ENCODE results near the gene HAUS3. TPM values are rescaled to one million over a fixed set of nuclear protein-coding genes. Genes with fewer than 3 reads are reported as not detected.

The HAUS3 gene
- total RNA-seq, 2 experiments from 2014 or later: 15.9 to 22.2 TPM

DNA sequence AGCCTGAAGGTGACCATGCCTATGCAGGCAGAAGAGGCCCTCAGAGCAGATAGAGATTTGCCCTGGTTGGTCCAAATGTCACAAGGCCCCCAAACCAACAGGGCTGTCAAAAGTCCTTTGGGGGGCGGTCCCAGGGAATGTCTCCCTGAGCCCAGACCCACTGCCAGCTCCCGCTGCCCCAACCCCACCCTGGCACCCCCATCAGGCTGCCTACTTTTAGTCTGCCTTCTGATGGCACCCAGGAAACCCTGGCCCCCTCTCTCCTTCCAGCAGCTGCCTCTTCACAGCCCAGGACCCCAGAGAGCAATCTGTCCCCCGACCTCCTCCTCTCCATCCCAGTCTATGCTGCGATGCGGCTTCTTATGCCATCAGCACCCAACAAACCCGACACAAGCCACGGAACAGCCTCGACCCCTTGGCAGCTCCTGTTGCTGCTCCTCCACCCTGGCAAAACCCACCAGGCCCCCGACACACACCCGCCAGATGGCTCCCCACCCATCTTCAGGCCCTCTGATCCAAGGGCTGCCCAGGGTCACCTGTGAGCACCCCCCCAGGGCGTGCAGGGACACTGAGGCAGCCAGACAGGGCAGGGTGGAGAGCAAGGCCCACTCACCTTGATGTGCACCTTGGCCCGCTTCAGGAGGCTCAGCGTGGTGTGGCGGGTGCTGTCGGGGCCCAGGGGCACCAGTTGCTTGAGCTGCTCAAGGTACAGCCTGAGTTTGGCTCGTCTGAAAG, 10.0 kb upstream of the HAUS3 start:
- no peaks in the 10 kb centered on the region for H3K9me2 ChIP-seq (ENCODE audit: insufficient read depth, low read length)
- H3K79me2 ChIP-seq (ENCODE audit: insufficient read depth, low read depth, low read length): no peaks in the 10 kb centered on the region
- intact Hi-C loops (cut with micrococcal nuclease; ENCODE audit: unreplicated experiment): no loop called here
- H3K27ac ChIP-seq (ENCODE audit: low read depth, low read length, poor library complexity, severe bottlenecking): no peak overlapping the region
- H3K9me3 ChIP-seq (ENCODE audit: low read length): no peaks in the 10 kb centered on the region
- ChIA-PET POLR2A (interaction anchor here (0.6 kb wide), 1 partner anchor 30 kb away, joined by 3 read pairs; no protein-coding TSS in a partner anchor), CTCF (ENCODE audit: unreplicated experiment) (no interaction called here)
- H3K36me3 ChIP-seq (ENCODE audit: insufficient read depth, low read length): no peaks in the 10 kb centered on the region
- BruUV-seq (replicated peaks): no TSS peak
- TF ChIP-seq CTCF (conservative IDR thresholded peaks at IDR 0.05; ENCODE audit: low read length) (no peak), EZH2phosphoT487 (IDR thresholded peaks at IDR 0.05; ENCODE audit: borderline replicate concordance, low read depth, low read length) (no peak)
- no peaks in the 10 kb centered on the region for H3K4me1 ChIP-seq (ENCODE audit: insufficient read depth, low read length, poor library complexity, severe bottlenecking)
- no peak overlapping the region for H3K4me2 ChIP-seq (ENCODE audit: low read length)
- DNase-seq (ENCODE audit: low spot score): no peak
- H3K4me3 ChIP-seq (ENCODE audit: low read depth, low read length, poor library complexity, severe bottlenecking): no peak overlapping the region
- no peaks in the 10 kb centered on the region for H4K20me1 ChIP-seq (ENCODE audit: insufficient read depth, low read length)
- no peak overlapping the region for H2AFZ ChIP-seq (ENCODE audit: low read length)

DNA sequence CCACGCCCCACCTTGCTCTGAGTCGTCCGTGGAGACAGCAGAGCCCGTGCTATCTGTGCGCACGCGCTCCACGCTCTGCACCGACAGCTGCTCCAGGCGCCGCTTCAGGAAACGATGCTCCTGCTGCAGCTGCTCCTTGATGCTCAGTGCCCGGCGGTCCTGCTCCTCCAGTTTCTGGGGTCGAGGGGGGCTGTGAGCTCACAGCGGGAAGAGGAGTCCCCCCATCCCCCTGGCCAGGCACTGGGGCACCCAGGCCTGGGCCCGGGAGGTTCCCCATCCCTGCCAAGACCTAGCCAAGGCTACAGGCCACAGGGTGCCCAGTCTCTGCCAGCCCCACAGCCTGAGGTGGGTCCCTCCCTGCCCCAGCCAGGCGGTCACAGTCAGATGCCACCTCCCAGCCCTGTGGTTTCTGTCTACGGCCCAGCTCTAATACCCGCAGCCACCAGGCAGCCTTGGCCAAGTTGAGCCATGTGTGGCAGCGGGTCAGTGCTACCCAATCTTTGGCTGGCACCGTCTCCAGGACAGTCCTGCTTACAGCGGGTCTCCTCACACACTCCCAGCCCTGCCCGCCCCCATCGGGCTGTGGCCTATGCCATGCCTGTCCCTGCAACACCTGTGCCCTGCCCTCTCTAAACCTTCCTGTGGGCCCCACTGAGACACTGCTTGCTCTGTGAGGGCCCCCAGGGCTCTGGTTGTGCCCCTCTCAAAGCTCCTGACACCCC, 9.3 kb upstream of the HAUS3 start:
- DNase-seq (ENCODE audit: low spot score): no peak
- TF ChIP-seq EZH2phosphoT487 (IDR thresholded peaks at IDR 0.05; ENCODE audit: borderline replicate concordance, low read depth, low read length): no peak
- no peak for TF ChIP-seq CTCF (conservative IDR thresholded peaks at IDR 0.05; ENCODE audit: low read length)
- Histone ChIP-seq H3K9me3 (ENCODE audit: low read length) (no peaks in the 10 kb centered on the region), H3K4me1 (ENCODE audit: insufficient read depth, low read length, poor library complexity, severe bottlenecking) (no peaks in the 10 kb centered on the region), H3K79me2 (ENCODE audit: insufficient read depth, low read depth, low read length) (no peaks in the 10 kb centered on the region), H3K4me2 (ENCODE audit: low read length) (no peak overlapping the region), H2AFZ (ENCODE audit: low read length) (no peak overlapping the region), H3K4me3 (ENCODE audit: low read depth, low read length, poor library complexity, severe bottlenecking) (no peak overlapping the region), H3K27ac (ENCODE audit: low read depth, low read length, poor library complexity, severe bottlenecking) (no peak overlapping the region), H3K36me3 (ENCODE audit: insufficient read depth, low read length) (no peaks in the 10 kb centered on the region), H3K9me2 (ENCODE audit: insufficient read depth, low read length) (no peaks in the 10 kb centered on the region), H4K20me1 (ENCODE audit: insufficient read depth, low read length) (no peaks in the 10 kb centered on the region)
- CTCF ChIA-PET (ENCODE audit: unreplicated experiment): no interaction called here
- intact Hi-C loops (cut with micrococcal nuclease; ENCODE audit: unreplicated experiment): no loop called here
- no TSS peak for BruUV-seq (replicated peaks)
- POLR2A ChIA-PET: no interaction called here

Data from OCI-LY7 (cell line).